Choroid plexus epithelial cell (primary cell): ENCODE data around the gene ADGRL3.
"Not testable (repeated sequence)": the region's sequence is repeated elsewhere in the genome, so short reads cannot be mapped to it uniquely, and the experiment has no call there.

Source experiments
- DNase-seq: peaks from one replicate; pipeline ENCODE4 v3.0.0-alpha.2; 2010; ENCODE audit warnings: low read depth
- H3K4me3 ChIP-seq: 2 replicates; pipeline ENCODE4 v1.5.1; 2011; ENCODE audit warnings: low read depth, mild to moderate bottlenecking, control low read depth, low read length, moderate library complexity
- TF ChIP-seq, protein P1 (sequence below): conservative IDR thresholded peaks from 2 replicates; pipeline ENCODE4 v1.5.1; 2011; ENCODE audit warnings: low read depth, mild to moderate bottlenecking, control low read depth, inconsistent platforms, low read length, moderate library complexity

Gene ADGRL3

DNA sequence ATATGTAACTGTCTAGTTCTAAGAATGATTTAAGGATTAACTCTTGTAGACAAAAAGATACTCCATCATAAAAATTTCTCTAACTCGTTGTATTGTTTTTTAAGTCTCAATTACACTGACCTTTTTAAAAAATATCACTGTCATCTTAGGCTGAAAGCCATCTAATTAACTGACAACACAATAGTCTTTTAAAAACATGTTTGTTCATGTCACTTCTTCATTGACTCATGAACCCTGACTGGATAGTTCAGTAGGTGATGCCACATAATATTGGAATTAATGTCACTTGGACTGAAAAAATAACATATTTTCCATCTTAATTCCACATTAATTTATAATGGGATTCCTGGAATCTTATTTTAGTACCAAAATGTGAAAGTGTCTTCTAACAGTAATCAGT lies 179.3 kb downstream of the ADGRL3 start:
- no peak overlapping the region for H3K4me3 ChIP-seq
- TF ChIP-seq, protein P1, sequence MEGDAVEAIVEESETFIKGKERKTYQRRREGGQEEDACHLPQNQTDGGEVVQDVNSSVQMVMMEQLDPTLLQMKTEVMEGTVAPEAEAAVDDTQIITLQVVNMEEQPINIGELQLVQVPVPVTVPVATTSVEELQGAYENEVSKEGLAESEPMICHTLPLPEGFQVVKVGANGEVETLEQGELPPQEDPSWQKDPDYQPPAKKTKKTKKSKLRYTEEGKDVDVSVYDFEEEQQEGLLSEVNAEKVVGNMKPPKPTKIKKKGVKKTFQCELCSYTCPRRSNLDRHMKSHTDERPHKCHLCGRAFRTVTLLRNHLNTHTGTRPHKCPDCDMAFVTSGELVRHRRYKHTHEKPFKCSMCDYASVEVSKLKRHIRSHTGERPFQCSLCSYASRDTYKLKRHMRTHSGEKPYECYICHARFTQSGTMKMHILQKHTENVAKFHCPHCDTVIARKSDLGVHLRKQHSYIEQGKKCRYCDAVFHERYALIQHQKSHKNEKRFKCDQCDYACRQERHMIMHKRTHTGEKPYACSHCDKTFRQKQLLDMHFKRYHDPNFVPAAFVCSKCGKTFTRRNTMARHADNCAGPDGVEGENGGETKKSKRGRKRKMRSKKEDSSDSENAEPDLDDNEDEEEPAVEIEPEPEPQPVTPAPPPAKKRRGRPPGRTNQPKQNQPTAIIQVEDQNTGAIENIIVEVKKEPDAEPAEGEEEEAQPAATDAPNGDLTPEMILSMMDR: no peak
- DNase-seq: no peak

DNA sequence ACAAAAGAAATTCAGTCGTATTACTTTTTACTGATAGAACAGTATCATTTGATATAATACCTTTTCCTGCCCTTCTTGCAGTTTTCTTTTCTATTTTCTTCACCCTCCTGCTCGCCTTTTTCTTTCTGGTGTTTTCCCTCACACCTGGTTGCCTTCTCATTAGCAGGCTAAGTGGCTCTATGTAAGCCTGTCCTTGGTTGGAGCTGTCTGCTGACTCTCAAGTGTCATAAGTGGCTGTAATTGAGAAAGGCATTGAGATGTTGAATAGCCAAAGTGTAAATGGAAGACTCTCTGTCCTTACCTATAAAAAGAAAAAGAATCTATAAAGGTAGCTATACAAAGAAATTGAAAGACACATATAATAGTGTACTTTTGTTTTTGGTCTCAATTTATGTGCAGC lies 180.7 kb downstream of the ADGRL3 start:
- TF ChIP-seq, protein P1: no peak
- DNase-seq: no peak
- no peak overlapping the region for H3K4me3 ChIP-seq

DNA sequence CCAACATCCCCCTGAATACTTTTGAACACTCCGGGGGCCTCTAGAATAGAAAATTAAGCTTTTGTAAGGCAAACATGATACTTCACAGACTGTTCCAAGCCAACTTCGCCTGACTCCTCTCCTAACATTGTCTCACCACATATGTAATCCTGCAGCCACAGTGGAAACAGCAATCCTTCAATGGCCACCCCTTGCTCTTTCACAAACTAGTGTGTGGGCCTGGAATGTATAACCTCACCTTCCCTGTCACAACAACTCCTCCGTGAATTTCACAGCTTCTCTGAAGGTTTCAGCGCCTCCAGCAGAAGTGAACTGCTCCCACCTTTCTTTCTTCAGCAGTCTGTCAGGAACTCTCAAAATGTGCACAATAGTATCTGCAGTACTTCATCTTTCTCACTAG lies 185.1 kb downstream of the ADGRL3 start:
- DNase-seq: peak; percentile 23
- TF ChIP-seq, protein P1: no peak
- no peak overlapping the region for H3K4me3 ChIP-seq

DNA sequence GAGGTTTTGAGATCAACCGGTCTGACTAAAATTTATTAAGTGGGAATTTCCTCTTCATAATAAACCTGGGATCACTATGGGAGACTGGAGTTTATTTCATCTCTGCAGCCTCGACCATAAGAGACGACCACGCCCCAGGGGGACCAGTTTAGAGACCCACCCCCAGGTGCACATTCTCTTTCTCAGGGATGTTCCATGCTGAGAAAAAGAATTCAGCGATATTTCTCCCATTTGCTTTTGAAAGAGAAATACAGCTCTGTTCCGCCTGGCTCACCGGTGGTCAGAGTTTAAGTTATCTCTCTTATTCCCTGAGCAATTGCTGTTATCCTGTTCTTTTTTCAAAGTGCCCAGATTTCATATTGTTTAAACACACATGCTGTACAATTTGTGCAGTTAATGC lies 187.2 kb downstream of the ADGRL3 start:
- DNase-seq, H3K4me3 ChIP-seq: not testable (repeated sequence)

DNA sequence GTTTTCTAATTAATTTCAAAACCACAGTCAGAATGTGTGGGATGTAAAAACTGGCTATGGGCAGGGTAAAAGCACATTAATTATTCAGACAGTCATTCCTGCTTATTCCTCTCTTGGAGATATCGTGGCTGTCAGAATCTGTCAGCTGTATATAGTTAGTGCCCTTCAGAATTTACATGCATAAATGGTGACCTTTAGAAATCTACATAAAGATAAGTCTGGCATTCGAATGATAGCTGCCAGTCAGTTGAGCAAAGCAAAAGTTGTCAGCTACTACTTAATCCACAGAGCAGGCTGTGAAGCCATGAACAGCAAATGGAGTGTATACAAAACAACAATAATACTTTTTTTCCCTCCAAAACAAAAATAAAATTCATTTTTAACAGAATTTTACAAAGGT lies 189.5 kb downstream of the ADGRL3 start:
- DNase-seq: no peak
- TF ChIP-seq, protein P1: no peak
- no peak overlapping the region for H3K4me3 ChIP-seq

DNA sequence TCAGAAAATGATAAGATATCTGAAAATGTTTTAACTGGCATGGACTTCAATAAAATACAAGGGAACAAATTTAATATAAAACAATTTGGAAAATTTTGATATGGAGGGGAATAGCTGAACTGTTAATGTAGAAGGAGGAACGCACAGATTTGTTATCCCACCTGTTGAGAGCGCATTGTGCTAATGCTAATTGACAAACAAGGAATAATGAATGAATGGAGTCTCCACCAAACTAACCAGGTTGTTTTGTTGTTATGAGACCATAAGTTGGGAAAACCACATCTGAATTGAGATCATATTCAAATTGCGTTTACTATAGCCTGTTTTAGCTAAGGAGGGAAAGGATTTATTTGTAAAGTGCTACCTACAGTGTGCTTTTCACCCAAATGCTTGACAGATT lies 195.6 kb downstream of the ADGRL3 start:
- no peak for DNase-seq
- TF ChIP-seq, protein P1: no peak
- no peak overlapping the region for H3K4me3 ChIP-seq

DNA sequence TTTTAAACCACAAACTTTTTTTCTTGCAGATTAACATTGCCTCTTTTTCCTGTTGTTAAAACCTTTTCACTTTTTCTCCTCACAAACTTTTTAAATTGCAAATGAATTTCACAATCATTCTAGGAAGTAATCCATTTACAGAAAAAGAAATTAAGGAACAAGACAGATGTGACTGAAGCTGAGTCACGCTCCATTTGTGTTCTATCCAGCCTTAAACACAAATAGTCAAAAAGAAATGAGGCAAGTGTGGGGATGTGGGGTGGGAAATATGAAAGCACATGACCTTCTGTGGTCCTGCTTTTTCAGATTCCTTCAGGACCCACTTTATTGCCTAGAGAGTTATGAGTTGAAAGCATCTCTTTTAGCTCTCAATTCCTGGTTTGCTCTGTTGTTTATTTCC lies 197.0 kb downstream of the ADGRL3 start:
- TF ChIP-seq, protein P1: no peak
- peak; percentile 26 for DNase-seq
- no peak overlapping the region for H3K4me3 ChIP-seq

DNA sequence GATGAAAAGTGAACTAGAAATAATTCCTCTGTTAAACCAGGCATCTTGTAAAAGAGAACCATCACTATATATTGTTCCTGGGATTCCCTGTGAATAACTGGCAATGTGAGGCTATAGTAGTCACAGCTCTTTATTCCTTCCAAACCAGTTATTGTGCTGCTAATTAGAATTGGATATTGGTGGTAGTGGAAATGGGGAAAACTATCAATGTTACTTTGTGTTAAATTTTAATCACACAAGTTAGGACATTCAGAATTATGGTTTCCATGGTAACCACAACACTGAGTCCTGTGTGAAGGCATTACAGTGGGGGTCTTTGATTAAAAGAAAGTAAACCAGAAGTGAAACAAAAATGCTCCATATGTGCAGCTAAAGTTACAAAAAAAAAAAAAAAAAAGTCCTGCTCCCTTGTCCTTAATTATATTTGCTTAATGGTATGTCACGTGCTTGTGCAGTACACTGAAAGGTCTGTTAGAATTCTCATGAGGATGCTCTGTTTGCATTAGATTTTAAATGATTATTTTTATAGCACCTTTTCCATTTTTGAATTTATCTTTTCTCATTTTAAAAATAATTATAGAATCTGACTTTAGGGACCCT lies 200.4 kb downstream of the ADGRL3 start:
- DNase-seq: no peak
- TF ChIP-seq, protein P1: no peak
- H3K4me3 ChIP-seq: no peak overlapping the region
